Mucosa of rectum (tissue), 2 donors: ENCODE data around the gene MSS51.

Source experiments
- H3K27ac ChIP-seq, 2 donors: one replicate each; pipeline ENCODE4 v1.7.0; 2013; ENCODE audit warnings: inconsistent platforms in 2 of 2, low read depth in 2 of 2, low read length in 2 of 2
- H3K27me3 ChIP-seq, 2 donors: one replicate each; pipeline ENCODE4 v1.7.0; 2013; ENCODE audit warnings: low read length in 2 of 2; ENCODE audit not compliant: control insufficient read depth in 2 of 2, insufficient read depth in 2 of 2
- H3K36me3 ChIP-seq, 2 donors: one replicate each; pipeline ENCODE4 v1.7.0; 2013; ENCODE audit warnings: low read length in 2 of 2; ENCODE audit not compliant: control insufficient read depth in 2 of 2, insufficient read depth in 2 of 2
- H3K4me1 ChIP-seq, 2 donors: one replicate each; pipeline ENCODE4 v1.7.0; 2013; ENCODE audit warnings: low read length in 2 of 2, mild to moderate bottlenecking in 1 of 2; ENCODE audit not compliant: control insufficient read depth in 2 of 2, insufficient read depth in 2 of 2
- H3K4me3 ChIP-seq, 2 donors: one replicate each; pipeline ENCODE4 v1.7.0; 2013; ENCODE audit warnings: low read length in 2 of 2
- H3K9ac ChIP-seq, 2 donors: one replicate each; pipeline ENCODE4 v1.7.0; 2013; ENCODE audit warnings: low read length in 2 of 2, low read depth in 1 of 2, mild to moderate bottlenecking in 1 of 2
- H3K9me3 ChIP-seq, 2 donors: one replicate each; pipeline ENCODE4 v1.7.0; 2013; ENCODE audit warnings: low read length in 2 of 2; ENCODE audit not compliant: control insufficient read depth in 2 of 2
- donor health status: healthy.
- donor health status: Normal muscosa, but diverticular disease.

MSS51 gene

GRCh38 chr10:73449113-73449512 lies 15.8 kb upstream of the MSS51 start:
- Histone ChIP-seq H3K27me3 (no peaks in the 10 kb centered on the region), H3K9me3 (no peaks in the 10 kb centered on the region), H3K27ac (no peak overlapping the region), H3K36me3 (peaks cover 7 to 14% of the 10 kb centered on the region in 2 donors), H3K9ac (no peak overlapping the region), H3K4me3 (no peak overlapping the region), H3K4me1 (no peaks in the 10 kb centered on the region)

- Histone ChIP-seq H3K27ac (no peak overlapping the region), H3K9ac (no peak overlapping the region), H3K9me3 (no peaks in the 10 kb centered on the region)
Observed at GRCh38 chr10:73448384-73448783, 15.0 kb upstream of the MSS51 start.

GRCh38 chr10:73446926-73447325 lies 13.6 kb upstream of the MSS51 start:
- no peaks in the 10 kb centered on the region for H3K27me3 ChIP-seq
- H3K36me3 ChIP-seq = peaks cover 15 to 16% of the 10 kb centered on the region in 2 donors
- H3K4me1 ChIP-seq = no peaks in the 10 kb centered on the region
- H3K4me3 ChIP-seq = no peak overlapping the region
- no peak overlapping the region for H3K9ac ChIP-seq
- no peak overlapping the region for H3K27ac ChIP-seq
- no peaks in the 10 kb centered on the region for H3K9me3 ChIP-seq

More at GRCh38 chr10:73448384-73448783, 15.0 kb upstream of the MSS51 start:
- Histone ChIP-seq H3K4me3 (no peak overlapping the region), H3K36me3 (peaks cover 11 to 14% of the 10 kb centered on the region in 2 donors), H3K4me1 (no peaks in the 10 kb centered on the region), H3K27me3 (no peaks in the 10 kb centered on the region)

GRCh38 chr10:73444457-73444856 lies 11.1 kb upstream of the MSS51 start:
- peaks cover 19% of the 10 kb centered on the region in 2 donors for H3K36me3 ChIP-seq
- H3K4me1 ChIP-seq = no peaks in the 10 kb centered on the region
- H3K27ac ChIP-seq = no peak overlapping the region

GRCh38 chr10:73439605-73440312 lies 6.4 kb upstream of the MSS51 start:
- Histone ChIP-seq H3K4me1 (no peaks in the 10 kb centered on the region), H3K36me3 (peaks cover 25 to 32% of the 10 kb centered on the region in 2 donors), H3K4me3 (no peak overlapping the region), H3K9ac (no peak overlapping the region), H3K27me3 (no peaks in the 10 kb centered on the region), H3K9me3 (no peaks in the 10 kb centered on the region), H3K27ac (no peak overlapping the region)

More at GRCh38 chr10:73444457-73444856, 11.1 kb upstream of the MSS51 start:
- no peaks in the 10 kb centered on the region for H3K27me3 ChIP-seq
- H3K4me3 ChIP-seq = no peak overlapping the region
- H3K9me3 ChIP-seq = no peaks in the 10 kb centered on the region
- no peak overlapping the region for H3K9ac ChIP-seq

GRCh38 chr10:73439055-73439454 lies 5.7 kb upstream of the MSS51 start:
- peaks cover 23 to 26% of the 10 kb centered on the region in 2 donors for H3K36me3 ChIP-seq
- no peak overlapping the region for H3K4me3 ChIP-seq
- no peak overlapping the region for H3K27ac ChIP-seq
- no peak overlapping the region for H3K9ac ChIP-seq
- H3K9me3 ChIP-seq = no peaks in the 10 kb centered on the region
- H3K4me1 ChIP-seq = no peaks in the 10 kb centered on the region
- no peaks in the 10 kb centered on the region for H3K27me3 ChIP-seq

GRCh38 chr10:73432646-73433537 lies 469 bp downstream of the MSS51 start:
- Histone ChIP-seq H3K27me3 (no peaks in the 10 kb centered on the region), H3K9me3 (no peaks in the 10 kb centered on the region), H3K9ac (no peak overlapping the region), H3K36me3 (peaks cover 11 to 14% of the 10 kb centered on the region in 2 donors), H3K4me1 (no peaks in the 10 kb centered on the region), H3K27ac (no peak overlapping the region), H3K4me3 (no peak overlapping the region)

- Histone ChIP-seq H3K4me3 (no peak overlapping the region), H3K27me3 (no peaks in the 10 kb centered on the region), H3K36me3 (peaks cover 18 to 34% of the 10 kb centered on the region in 2 donors), H3K27ac (no peak overlapping the region), H3K4me1 (no peaks in the 10 kb centered on the region), H3K9me3 (no peaks in the 10 kb centered on the region), H3K9ac (no peak overlapping the region)
Observed at GRCh38 chr10:73426318-73426717, 7.0 kb downstream of the MSS51 start.

GRCh38 chr10:73424478-73424877 lies 8.9 kb downstream of the MSS51 start:
- Histone ChIP-seq H3K27ac (no peak overlapping the region), H3K27me3 (no peaks in the 10 kb centered on the region), H3K4me3 (no peak overlapping the region), H3K9me3 (no peaks in the 10 kb centered on the region), H3K9ac (no peak overlapping the region), H3K4me1 (no peaks in the 10 kb centered on the region), H3K36me3 (peaks cover 18 to 34% of the 10 kb centered on the region in 2 donors)

- Histone ChIP-seq H3K27me3 (no peaks in the 10 kb centered on the region), H3K4me1 (no peaks in the 10 kb centered on the region), H3K4me3 (no peak overlapping the region), H3K36me3 (peaks cover 18 to 33% of the 10 kb centered on the region in 2 donors), H3K9ac (no peak overlapping the region), H3K9me3 (no peaks in the 10 kb centered on the region), H3K27ac (no peak overlapping the region)
Observed at GRCh38 chr10:73423309-73423708, 10.1 kb downstream of the MSS51 start.
